Left kidney (tissue), 2 donors: ENCODE measurements around the gene PRKACA. TPM values are rescaled to one million over a fixed set of nuclear protein-coding genes. Genes with fewer than 3 reads are reported as not detected.
A peak's percentile ranks its signal among the peaks of the same experiment; 100 is the strongest.

Experiments
- DNase-seq: peaks from one replicate; pipeline ENCODE4 v3.0.0-alpha.2; 2013
- polyA plus RNA-seq: library from polyadenylated mRNA; unstranded; fragments of 120-200 nt; gene quantifications from one replicate; pipeline ENCODE4 v1.2.1, GENCODE V29; 2013; ENCODE audit not compliant: insufficient read length

PRKACA gene
- polyA plus RNA-seq, 1 donor = 96.2 TPM

GRCh38 chr19:14073261-14073924 is 44.2 kb downstream of the PRKACA start:
- DNase-seq = no peak

GRCh38 chr19:14072535-14073260 is 44.9 kb downstream of the PRKACA start, which contains the start of gene MISP3:
Gene MISP3, plus strand, starts transcription at chr19:14072786. Its CDS starts 524 bp downstream, at chr19:14073310.
- DNase-seq = no peak

- DNase-seq = no peak
Measured at GRCh38 chr19:14070268-14071050, 47.1 kb downstream of the PRKACA start.

- no peak for DNase-seq
Measured at GRCh38 chr19:14066134-14066533, 51.4 kb downstream of the PRKACA start.

- DNase-seq = no peak
Measured at GRCh38 chr19:14063105-14063504, 54.5 kb downstream of the PRKACA start.

- DNase-seq = no peak
Measured at GRCh38 chr19:14062558-14062855, 55.1 kb downstream of the PRKACA start.

GRCh38 chr19:14061751-14062557 is 55.6 kb downstream of the PRKACA start, which contains the start of gene PALM3:
Gene PALM3, minus strand, starts transcription at chr19:14062076. Its CDS starts 96 bp downstream, at chr19:14061980.
- peak; percentile 67 for DNase-seq

GRCh38 chr19:14061081-14061749 is 56.3 kb downstream of the PRKACA start:
- no peak for DNase-seq

GRCh38 chr19:14059652-14060155 is 57.9 kb downstream of the PRKACA start:
- DNase-seq = no peak

- no peak for DNase-seq
Measured at GRCh38 chr19:14059093-14059480, 58.5 kb downstream of the PRKACA start.

- DNase-seq = no peak
Measured at GRCh38 chr19:14058182-14059092, 59.1 kb downstream of the PRKACA start.

GRCh38 chr19:14056741-14057356 is 60.7 kb downstream of the PRKACA start:
- DNase-seq = no peak

GRCh38 chr19:14056069-14056666 is 61.4 kb downstream of the PRKACA start:
- no peak for DNase-seq

GRCh38 chr19:14055396-14055795 is 62.2 kb downstream of the PRKACA start:
- no peak for DNase-seq

GRCh38 chr19:14054721-14055120 is 62.8 kb downstream of the PRKACA start:
- DNase-seq = no peak

GRCh38 chr19:14054099-14054498 is 63.5 kb downstream of the PRKACA start:
- no peak for DNase-seq

GRCh38 chr19:14053500-14053899 is 64.1 kb downstream of the PRKACA start:
- no peak for DNase-seq

- DNase-seq = no peak
Measured at GRCh38 chr19:14053032-14053431, 64.5 kb downstream of the PRKACA start.

GRCh38 chr19:14052470-14052869 is 65.1 kb downstream of the PRKACA start:
- DNase-seq = no peak
